IPS-NIHi11 (cell line): ENCODE results near the gene EIF2B2.
A peak's percentile ranks its signal among the peaks of the same experiment; 100 is the strongest.
"Not testable (repeated sequence)": the region's sequence is repeated elsewhere in the genome, so short reads cannot be mapped to it uniquely, and the experiment has no call there.

Experiments
- DNase-seq: peaks from one replicate; pipeline ENCODE4 v3.0.0; 2012; ENCODE audit warnings: mixed read lengths, low spot score

The EIF2B2 gene

GRCh38 chr14:74994182-74994581, 8.5 kb upstream of the EIF2B2 start:
- DNase-seq, result not testable (repeated sequence)

GRCh38 chr14:74995781-74996180, 6.9 kb upstream of the EIF2B2 start:
- DNase-seq, result not testable (repeated sequence)

GRCh38 chr14:75001261-75001660, 1.5 kb upstream of the EIF2B2 start:
- no peak for DNase-seq

GRCh38 chr14:75001899-75002298, 822 bp upstream of the EIF2B2 start:
- no peak for DNase-seq

GRCh38 chr14:75003250-75004027, 718 bp downstream of the EIF2B2 start:
- DNase-seq, result no peak

GRCh38 chr14:75005357-75005756, 2.6 kb downstream of the EIF2B2 start:
- no peak for DNase-seq

- DNase-seq, result no peak
These were observed 6.5 kb downstream of the EIF2B2 start for GRCh38 chr14:75009176-75009575.

- DNase-seq, result no peak
These were observed 7.9 kb downstream of the EIF2B2 start for GRCh38 chr14:75010472-75011093.

- no peak for DNase-seq
These were observed 8.8 kb downstream of the EIF2B2 start for GRCh38 chr14:75011356-75011994.

GRCh38 chr14:75013290-75013689, 10.6 kb downstream of the EIF2B2 start:
- DNase-seq, result no peak

GRCh38 chr14:75015496-75015895, 12.8 kb downstream of the EIF2B2 start:
- DNase-seq, result no peak

- DNase-seq, result no peak
These were observed 14.1 kb downstream of the EIF2B2 start for GRCh38 chr14:75016815-75017214.

- DNase-seq, result no peak
These were observed 16.0 kb downstream of the EIF2B2 start for GRCh38 chr14:75018694-75019093.

- DNase-seq, result peak; percentile 63
These were observed 19.9 kb downstream of the EIF2B2 start for GRCh38 chr14:75022655-75023054.

- no peak for DNase-seq
These were observed 20.4 kb downstream of the EIF2B2 start for GRCh38 chr14:75023108-75023507.

- no peak for DNase-seq
These were observed 22.4 kb downstream of the EIF2B2 start for GRCh38 chr14:75025082-75025481.

GRCh38 chr14:75025876-75026275, 23.2 kb downstream of the EIF2B2 start:
- DNase-seq, result no peak

- no peak for DNase-seq
These were observed 27.4 kb downstream of the EIF2B2 start for GRCh38 chr14:75030147-75030546.

- no peak for DNase-seq
These were observed 30.2 kb downstream of the EIF2B2 start for GRCh38 chr14:75032939-75033338.

- no peak for DNase-seq
These were observed 37.8 kb downstream of the EIF2B2 start for GRCh38 chr14:75040507-75040906.

- DNase-seq, result no peak
These were observed 38.2 kb downstream of the EIF2B2 start for GRCh38 chr14:75040959-75041358.

- DNase-seq, result no peak
These were observed 38.9 kb downstream of the EIF2B2 start for GRCh38 chr14:75041613-75042012.

GRCh38 chr14:75042035-75042434, 39.3 kb downstream of the EIF2B2 start:
- no peak for DNase-seq
